Left ventricle myocardium superior (tissue), 1 donor: ENCODE data around the gene HEXD. TPM values are rescaled to one million over a fixed set of nuclear protein-coding genes. Genes with fewer than 3 reads are reported as not detected.
A peak's percentile ranks its signal among the peaks of the same experiment; 100 is the strongest.
"Not testable (repeated sequence)": the region's sequence is repeated elsewhere in the genome, so short reads cannot be mapped to it uniquely, and the experiment has no call there.

ENCODE experiments used
- ATAC-seq: fragments of 200-7000 bp; cut with Tn5 transposase; one replicate; pipeline ENCODE4 v1.9.1; 2020; ENCODE audit warnings: mild to moderate bottlenecking, moderate library complexity
- DNase-seq: peaks from one replicate; pipeline ENCODE4 v3.0.0-alpha.2; 2020
- intact Hi-C: fragments of 100-400 bp; cut with micrococcal nuclease; formaldehyde crosslinking; loops from one replicate; pipeline ENCODE4 v1.11.0; 2022
- long read RNA-seq: library from polyadenylated mRNA; unstranded; transcript quantifications from one replicate; pipeline ENCODE4 v2.0.0, GENCODE V29; 2021
- total RNA-seq: library from RNA; stranded (reverse); fragmentation: NEBNext Ultra II Directional; extraction: Animal tissue kit (Norgen Biotek cat#: 25700); gene quantifications from one replicate; pipeline ENCODE4 v1.2.1, GENCODE V29; 2021
- donor health status: DM: no; HTN: yes; CAD: no; lungs with severe emphysema.

HEXD gene
- total RNA-seq, result 18.6 TPM
- long read RNA-seq, transcript HEXDC-201 (13 exons, 1,853 nt), result major isoform, 14 of 41 reads
- long read RNA-seq, partial matches to known transcripts, result 7 of 41 reads
- long read RNA-seq, other reads (novel, unspliced or antisense), result 16 of 41 reads

DNA sequence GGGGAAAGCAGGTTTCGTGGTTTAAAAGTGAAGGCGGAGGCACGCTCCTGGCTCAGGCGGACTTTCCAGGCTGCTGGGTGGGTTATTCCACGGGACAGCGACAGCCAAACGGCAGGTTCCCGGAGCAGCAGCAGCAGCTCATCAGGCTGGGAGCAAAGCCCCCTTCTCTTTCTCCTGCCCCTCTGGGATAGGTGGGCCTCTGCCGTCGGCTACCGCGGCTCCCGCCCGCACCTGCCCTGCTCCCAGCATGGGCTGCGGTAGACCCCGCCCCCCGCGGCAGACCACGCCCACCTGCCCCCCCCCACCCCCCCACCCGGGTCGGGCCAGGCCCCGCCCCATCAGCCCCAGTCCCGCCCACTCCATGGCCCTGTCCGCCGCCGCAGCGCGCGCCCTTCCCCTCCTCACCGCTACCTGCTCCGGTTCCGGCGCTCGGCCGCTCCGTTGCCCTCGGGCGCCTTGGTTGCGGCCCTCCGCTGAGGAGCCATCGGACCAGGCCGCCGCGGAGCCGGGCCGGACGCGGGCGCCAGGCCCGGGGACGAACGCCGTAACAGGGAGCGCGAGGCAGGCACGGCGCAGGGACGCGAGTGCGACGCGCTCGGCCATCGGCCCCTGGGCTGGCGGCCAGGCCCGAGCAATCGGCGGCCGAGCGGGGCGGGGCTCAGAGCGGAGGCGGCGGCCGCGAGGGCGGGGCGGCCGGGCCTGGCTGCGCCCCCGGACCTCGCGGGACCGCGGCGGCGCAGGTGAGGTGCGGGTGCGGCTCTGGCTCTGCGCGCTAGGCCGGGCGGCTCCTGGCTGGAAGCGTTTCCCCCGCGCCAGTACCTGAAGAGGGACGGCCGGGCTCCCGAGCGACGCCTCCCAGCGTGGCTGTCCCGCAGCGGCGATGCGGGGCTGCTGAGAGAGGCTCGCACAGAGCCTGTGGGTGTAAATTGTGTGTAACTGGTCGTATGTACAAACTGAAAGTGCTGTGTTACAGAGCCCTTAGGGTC, at the start of gene HEXD, which contains the start of gene OGFOD3:
Gene HEXD (plus strand): TSS at position 347 of the 986 bp plus-strand sequence. CDS start 1,453 bp downstream, outside the sequence.
Gene OGFOD3 (minus strand): TSS at position 586 of the 986 bp plus-strand sequence. CDS start 101 bp downstream, at position 485.
- peak; percentile 92 for DNase-seq
- intact Hi-C loops, result no loop called here
- peak; percentile 94 for ATAC-seq

DNA sequence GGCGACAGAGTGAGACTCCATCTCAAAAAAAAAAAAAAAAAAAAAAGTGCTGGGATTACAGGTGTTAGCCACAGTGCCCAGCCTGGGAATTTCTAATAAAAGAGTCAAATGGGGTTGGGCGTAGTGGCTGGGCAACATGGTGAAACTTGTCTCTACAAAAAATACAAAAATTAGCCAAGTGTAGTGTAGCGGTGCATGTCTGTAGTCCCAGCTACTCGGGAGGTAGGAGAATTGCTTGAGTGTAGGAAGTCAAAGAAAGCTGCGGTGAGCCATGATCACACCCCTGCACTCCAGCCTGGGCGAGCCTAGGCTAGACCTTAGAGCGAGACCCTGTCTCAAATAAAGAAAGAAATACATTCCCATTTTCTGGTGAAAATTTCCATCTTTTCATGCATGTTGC, 48.9 kb upstream of the HEXD start:
- no peak for DNase-seq
- ATAC-seq, result no peak
- intact Hi-C loops, result no loop called here

DNA sequence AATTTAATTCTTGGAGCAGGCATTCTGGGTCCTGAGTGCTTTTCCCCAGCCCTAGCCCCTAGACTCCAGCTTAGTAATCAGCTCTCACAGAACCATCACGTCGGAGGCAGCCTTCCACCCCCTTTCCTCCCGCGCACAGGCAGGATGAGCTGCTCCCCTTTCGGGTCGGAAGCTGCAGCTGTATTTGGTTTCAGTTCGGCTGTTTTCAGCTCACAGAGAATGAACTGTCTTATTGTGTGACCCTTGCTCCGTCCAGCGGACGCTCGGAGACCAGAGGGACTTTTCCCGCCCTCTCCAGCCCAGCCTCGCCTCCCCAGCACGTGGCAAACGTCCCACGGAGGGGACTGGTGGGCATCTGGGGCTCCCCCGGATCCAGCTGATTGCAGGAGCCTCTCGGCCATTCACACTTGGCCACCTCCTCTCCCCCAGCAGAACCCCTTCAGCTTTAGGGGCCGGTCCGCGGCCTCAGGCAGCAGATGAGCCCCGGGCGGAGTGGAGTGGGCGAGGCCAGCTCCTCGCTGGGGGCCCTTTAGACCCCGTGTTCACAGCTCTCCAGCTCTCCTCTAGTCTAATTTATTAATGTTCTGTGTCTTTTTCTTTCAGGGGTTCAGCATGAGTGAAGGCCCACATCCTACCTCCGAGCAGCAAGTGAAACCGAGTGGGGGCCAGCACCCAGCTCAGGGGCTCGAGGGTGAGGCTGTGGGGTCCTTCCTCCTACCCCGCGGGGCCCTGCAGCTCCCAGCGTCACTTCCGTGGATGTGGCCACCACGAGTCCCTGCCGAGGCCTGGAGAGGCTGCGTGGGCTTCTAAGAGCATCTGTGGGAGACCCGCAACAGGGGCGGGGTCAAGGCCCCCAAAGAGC, 47.4 kb upstream of the HEXD start:
- intact Hi-C loops, result no loop called here
- DNase-seq, result no peak
- peak; percentile 31 for ATAC-seq

DNA sequence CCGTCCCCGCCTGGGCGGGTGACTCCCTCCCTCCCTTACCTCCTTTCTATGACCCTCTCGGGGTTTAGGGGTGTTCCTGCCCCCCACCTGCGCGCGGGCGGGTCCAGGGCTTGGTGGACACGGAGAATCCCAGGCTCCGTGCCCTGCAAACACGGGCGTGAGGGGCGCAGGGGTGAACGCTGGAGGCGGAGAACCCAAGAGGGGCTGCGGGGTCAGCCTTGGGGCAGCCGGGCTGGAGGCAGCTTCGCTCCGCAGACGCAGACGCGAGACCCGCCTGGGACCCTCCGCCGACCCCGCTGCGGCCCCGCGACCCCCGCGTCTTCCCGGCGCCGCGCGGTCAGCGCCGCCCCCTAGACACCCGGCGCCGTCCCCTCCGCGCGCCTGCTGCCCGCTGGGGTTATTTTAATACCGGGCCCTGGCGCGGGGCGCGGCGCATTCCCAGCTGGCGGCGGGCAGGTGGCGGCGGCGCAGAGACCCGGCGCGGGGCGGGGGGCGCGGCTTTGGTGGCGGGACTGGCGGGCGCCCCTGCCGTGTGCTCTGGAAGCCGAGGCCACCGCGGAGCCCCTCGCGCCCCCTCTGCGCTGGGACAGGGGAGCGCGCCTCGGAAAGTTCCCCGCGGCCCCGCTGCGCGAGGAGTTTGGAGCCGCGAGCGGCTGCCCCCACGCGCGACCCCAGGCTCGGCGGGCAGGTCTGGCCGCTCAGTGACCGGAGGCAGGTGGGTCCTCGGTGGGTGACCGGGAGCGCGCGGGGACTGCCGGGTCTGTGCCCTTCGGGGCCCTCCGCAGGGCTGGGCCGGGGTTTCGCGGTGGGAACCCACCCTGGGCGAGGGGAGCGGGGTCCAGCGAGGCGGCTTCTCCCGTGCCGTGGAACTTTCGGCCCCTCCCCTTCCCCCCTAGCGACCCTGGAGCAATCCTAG, 46.6 kb upstream of the HEXD start, which contains the start of gene UTS2R:
Gene UTS2R (plus strand): TSS at position 433 of the 916 bp plus-strand sequence. CDS start 2,560 bp downstream, outside the sequence.
- DNase-seq (no peak), ATAC-seq (peak; percentile 51)

DNA sequence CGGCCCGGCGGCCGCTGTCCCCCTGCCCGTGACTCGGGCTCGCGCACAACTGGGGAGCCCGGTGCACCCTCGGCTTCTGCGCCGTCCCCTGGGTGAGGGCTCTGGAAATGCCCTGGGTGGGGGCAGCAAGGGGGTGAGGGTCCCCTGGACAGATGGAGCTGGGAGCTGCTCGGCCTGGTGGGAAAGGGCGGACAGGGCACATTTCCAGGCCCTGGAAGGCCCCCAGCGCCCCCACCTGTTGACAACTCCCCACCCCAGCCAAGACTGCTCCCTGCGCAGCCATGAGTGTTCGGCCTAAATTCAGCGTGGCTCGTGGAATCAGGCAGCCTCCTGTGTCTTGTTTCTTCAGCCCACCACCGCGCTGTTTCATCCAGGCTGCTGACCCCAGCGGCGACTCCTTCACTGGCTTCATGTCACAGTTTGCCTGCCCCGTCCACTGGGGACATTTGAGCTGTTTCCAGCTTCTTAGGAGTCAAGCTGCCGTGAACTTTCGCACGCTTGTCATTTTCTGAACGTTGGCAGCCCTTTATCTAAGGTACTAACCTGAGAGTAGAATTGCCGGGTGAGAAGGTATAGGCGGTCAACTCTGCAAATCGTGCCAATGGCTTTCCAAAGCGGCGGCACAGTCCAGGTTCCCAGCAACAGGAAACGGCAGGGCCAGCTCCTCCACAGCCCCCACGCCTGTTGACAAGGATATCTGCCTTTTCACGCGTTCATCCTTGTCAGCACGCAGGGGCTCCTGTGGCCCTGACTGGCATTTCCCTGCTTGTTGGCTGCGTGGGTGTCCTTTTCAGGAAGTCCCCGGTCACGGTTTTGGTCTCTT, 45.7 kb upstream of the HEXD start:
- ATAC-seq, result peak; percentile 43
- intact Hi-C loops, result no loop called here
- DNase-seq, result no peak

More for the DNA sequence above, 46.6 kb upstream of the HEXD start, which contains the start of gene UTS2R:
- intact Hi-C loops, result no loop called here

DNA sequence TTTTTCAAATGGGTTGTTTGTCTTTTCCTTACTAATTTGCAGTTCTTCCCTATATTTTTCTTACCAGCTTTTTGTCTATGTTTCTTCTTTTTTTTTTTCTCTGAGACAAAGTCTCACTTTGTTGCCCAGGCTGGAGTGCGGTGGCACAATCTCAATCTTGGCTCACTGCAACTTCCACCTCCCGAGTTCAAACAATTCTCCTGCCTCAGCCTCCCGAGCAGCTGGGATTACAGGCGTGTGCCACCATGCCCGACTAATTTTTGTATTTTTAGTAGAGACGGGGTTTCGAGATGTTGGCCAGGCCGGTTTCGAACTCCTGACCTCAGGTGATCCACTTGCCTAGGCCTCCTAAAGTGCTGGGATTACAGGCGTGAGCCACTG, 45.1 kb upstream of the HEXD start:
- not testable (repeated sequence) for DNase-seq

DNA sequence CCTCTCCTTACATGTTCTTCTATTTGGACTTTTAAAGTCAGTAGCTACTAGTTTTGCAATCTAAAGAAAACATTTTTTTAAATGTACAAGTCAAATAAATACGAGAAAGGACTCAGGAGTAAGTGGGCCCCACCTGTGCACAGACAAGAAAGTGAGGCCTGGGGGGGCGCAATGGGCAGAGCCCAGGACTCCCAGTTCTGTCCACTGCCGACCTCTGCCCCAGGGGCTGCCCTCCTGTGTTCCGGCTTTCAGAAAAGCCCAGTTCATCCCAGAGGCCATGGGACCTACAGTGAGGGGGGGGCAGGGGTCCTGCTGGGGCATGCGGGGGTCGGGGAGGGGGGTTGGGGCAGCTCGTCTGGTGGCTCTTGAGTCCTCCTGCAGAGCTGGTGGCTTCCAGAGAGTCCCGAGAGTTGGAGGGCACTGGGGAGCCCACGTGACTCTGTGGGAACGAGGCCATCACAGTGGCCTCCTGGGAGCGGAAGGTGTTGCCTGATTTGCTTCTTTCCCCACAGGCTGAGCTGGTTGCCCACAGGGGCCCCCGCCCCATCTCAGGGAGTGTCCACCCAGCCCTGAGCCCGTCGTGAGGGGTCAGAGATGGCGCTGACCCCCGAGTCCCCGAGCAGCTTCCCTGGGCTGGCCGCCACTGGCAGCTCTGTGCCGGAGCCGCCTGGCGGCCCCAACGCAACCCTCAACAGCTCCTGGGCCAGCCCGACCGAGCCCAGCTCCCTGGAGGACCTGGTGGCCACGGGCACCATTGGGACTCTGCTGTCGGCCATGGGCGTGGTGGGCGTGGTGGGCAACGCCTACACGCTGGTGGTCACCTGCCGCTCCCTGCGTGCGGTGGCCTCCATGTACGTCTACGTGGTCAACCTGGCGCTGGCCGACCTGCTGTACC, 44.2 kb upstream of the HEXD start:
- intact Hi-C loops, result no loop called here
- DNase-seq (no peak), ATAC-seq (no peak)

More for the DNA sequence above, 45.1 kb upstream of the HEXD start:
- intact Hi-C loops, ATAC-seq: not testable (repeated sequence)

DNA sequence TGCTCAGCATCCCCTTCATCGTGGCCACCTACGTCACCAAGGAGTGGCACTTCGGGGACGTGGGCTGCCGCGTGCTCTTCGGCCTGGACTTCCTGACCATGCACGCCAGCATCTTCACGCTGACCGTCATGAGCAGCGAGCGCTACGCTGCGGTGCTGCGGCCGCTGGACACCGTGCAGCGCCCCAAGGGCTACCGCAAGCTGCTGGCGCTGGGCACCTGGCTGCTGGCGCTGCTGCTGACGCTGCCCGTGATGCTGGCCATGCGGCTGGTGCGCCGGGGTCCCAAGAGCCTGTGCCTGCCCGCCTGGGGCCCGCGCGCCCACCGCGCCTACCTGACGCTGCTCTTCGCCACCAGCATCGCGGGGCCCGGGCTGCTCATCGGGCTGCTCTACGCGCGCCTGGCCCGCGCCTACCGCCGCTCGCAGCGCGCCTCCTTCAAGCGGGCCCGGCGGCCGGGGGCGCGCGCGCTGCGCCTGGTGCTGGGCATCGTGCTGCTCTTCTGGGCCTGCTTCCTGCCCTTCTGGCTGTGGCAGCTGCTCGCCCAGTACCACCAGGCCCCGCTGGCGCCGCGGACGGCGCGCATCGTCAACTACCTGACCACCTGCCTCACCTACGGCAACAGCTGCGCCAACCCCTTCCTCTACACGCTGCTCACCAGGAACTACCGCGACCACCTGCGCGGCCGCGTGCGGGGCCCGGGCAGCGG, 43.4 kb upstream of the HEXD start:
- intact Hi-C loops, result no loop called here
- DNase-seq, result no peak
- no peak for ATAC-seq

DNA sequence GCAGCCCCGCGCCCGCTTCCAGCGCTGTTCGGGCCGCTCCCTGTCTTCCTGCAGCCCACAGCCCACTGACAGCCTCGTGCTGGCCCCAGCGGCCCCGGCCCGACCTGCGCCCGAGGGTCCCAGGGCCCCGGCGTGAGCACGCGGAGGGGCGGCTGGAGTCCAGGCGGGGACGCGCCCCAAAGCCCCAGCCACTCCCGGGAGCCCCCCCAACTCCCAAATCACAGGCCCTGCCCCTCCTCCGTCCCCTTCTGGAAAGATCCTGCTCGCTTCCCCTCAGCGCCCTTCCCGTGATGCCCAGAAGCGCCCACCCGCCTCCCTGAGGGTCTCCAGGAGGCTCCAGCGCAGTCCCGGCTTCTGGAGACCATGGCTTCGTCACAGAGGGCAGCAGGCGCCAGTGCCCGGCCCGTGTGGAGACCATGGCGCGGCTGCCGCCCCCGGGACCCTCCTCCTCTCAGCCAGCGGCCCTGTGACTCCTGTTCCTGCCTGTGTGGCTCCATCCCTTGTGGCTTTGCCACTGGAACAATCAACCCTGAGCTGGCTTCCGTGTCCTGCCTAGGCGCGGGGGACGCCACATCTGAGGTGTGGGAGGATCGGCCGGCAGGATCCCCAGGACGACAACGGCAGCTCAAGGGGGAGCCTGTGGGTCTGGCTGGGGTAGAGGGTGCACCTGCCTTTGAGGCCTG, 42.6 kb upstream of the HEXD start:
- intact Hi-C loops, result no loop called here
- ATAC-seq (no peak), DNase-seq (no peak)

DNA sequence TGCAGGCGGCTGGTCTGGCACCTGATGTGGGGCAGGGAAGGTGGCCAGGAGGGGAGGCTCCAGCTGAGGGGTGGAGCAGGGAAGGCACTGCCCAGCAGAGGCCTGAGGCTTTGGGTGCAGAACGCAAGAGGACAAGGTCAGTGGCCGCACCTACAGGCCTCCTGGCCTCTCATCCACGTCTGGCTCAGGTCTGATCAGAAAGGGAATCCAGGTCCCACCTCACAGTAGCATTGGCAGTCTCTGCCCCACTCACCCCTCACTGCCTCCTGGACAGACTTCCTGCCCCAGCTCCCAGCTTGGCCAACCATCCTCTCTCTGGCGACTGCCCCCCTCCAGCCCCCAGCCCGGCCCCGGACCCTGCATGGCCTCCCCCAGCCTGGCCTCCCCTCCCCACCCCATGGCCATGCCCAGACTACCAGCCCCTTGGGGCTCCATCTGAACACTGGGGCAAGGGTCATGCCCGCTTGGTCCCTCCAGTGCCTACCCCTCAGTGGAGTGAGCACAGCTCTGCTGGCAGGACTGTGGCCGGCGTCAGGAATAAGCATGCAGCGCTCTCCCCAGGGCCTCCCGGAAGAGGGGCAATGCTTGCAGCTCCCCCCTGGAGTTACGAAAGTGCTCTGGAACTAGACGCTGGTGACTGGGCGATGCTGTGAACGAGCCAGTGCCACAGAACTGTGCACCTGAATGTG, 42.0 kb upstream of the HEXD start:
- ATAC-seq (no peak), DNase-seq (no peak)
- intact Hi-C loops, result no loop called here

DNA sequence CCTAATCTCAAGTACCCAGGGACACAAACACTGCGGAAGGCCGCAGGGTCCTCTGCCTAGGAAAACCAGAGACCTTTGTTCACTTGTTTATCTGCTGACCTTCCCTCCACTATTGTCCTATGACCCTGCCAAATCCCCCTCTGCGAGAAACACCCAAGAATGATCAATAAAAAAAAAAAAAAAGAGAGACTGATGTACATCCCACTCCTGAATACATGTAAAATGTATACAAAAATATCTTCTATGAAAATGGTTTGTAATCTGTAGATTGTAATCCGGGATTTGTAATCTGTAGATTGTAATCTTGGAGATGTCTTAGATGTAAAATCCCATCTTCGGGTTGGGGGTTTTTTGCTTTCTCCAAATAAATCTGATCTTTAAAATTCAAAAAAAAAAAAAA, 40.9 kb upstream of the HEXD start:
- intact Hi-C loops, ATAC-seq, DNase-seq: not testable (repeated sequence)

DNA sequence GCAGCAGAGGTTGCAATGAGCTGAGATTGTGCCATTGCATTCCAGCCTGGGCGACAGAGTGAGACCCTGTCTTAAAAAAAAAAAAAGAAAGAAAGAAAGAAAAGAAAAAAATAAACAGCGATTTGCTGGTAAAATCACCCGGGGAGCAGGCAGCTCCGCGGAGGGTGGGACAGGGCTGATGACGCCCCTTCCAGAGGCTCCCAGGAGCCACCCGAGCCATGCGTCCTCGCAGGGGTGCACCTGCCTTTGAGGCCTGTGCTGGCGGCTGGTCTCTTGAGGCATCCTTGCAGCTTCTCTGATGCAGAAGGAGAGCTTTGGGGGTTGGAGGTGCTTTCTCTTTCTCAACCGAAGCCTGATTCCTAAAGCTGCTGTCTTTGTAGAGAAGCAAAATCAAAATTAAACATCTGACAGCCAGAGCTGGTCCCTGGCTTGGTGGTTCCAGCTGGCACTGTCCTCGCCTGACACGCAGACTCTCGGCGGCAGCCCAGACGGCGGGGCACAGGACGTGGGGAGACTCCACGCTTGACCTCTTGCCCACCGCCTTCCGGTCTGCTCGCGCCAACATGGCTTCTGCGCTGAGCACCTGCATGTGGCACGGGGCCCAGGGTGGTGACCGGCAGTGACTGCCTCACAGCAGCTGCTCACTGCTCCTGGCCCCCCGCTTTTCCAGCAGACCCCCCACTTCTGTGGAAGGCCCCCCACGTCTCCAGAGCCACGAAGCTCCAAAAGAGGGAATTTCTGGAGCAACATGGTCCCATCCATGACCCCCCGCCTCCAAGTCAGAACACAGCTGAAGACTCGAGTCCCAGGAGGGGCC, 40.0 kb upstream of the HEXD start:
- ATAC-seq (no peak), DNase-seq (no peak)
- intact Hi-C loops, result no loop called here

DNA sequence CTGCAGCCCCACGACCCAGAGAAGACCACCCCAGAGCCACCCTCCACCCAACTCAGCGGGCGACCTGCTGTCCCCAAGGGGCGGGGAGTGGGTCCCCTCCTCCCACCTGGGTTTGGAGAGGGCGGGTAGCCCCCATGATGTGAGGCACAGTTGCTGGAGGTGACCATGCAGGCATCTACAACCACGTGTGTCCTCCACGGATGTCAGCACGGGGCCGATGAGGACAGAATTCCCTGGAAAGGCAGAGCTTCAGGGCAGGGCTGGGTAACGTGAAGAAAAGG, 39.5 kb upstream of the HEXD start:
- ATAC-seq (no peak), DNase-seq (no peak)
- intact Hi-C loops, result no loop called here
